HG03135 (cell line): ENCODE results near the gene HMCN2.

Source experiments
- ATAC-seq: cut with Tn5 transposase; IDR thresholded peaks from one replicate; pipeline ENCODE4 v1.9.1; 2021; ENCODE audit warnings: mild to moderate bottlenecking, moderate library complexity; ENCODE audit not compliant: unreplicated experiment

HMCN2 gene

DNA sequence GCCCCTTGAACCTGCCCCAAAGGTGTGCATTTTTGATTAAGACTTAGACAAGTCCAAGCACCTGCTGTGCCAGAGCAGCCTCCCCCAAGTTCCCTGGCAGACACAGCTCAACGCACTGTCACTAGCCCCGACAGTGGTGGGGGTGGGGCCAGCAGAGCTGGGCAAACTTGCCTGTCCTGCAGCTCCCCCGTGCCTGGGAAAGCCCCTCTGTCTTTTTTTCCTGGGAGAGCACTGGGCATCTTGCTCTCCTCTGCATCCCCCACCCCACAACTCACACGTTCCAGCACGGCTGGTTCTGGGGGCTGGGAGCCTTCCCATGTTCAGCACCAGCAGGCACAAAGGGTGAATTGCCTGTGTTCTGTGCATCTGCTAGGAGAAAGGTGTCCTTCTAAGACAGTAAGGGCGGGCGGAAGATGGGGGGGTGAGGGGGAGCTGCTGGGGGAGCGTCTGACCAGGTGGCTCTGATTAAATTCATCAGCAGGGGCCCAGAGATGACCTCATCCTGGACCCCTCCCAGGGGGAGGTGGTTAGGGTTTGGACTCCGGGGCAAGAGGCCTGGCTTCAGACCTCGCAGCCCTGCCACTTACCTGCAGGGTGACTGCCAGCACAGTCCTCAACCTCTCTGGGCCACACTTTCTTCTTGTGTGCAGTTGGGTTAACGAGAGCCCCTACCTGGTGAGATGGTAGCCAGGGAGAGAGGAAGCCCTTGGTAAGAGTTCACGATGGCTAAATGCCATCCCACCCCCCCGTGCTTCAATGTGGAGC, 23.5 kb downstream of the HMCN2 start:
- no peak for ATAC-seq

GRCh38 chr9:130289711-130290241, 24.2 kb downstream of the HMCN2 start:
- no peak for ATAC-seq

- ATAC-seq: no peak
Measured at GRCh38 chr9:130290291-130291181, 25.0 kb downstream of the HMCN2 start.

DNA sequence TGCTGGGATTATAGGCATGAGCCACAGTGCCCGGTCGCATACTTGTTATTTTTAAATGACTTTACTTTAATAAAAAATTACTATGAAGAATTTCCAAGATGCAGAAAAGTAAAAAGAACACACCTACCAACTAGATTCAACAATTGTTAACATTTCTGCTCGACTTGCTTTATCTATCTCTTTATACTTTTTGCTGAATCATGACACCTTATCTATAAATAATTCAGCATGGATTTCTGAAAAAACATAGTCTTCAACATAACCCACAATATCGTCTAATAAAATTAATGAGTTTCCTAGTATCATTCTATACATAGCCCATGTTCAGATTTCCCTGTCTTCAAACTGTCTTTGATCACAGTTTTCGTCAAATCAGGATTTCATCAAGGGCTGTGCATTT, 25.9 kb downstream of the HMCN2 start:
- no peak for ATAC-seq

GRCh38 chr9:130292106-130292505, 26.5 kb downstream of the HMCN2 start:
- ATAC-seq: no peak

DNA sequence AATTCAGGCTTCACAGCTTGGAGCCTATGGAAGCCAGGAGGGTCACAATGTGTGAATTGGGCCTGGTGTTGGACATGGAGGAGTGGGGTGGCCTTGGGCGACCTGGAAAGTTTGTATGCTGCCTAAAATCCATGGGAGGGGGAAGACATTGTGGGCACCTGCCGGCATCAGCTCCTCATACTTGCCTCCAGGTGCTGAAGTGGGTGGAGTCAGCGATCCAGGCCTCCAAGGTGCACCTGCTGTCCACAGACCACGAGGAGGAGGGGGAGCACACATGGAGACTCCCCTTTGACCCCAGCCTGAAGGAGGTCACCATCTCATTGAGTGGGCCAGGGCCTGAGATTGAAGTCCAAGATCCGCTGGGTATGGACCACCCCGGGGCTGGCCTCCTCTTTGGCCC, 29.1 kb downstream of the HMCN2 start:
- ATAC-seq: no peak

- no peak for ATAC-seq
Measured at GRCh38 chr9:130295431-130295830, 29.9 kb downstream of the HMCN2 start.

DNA sequence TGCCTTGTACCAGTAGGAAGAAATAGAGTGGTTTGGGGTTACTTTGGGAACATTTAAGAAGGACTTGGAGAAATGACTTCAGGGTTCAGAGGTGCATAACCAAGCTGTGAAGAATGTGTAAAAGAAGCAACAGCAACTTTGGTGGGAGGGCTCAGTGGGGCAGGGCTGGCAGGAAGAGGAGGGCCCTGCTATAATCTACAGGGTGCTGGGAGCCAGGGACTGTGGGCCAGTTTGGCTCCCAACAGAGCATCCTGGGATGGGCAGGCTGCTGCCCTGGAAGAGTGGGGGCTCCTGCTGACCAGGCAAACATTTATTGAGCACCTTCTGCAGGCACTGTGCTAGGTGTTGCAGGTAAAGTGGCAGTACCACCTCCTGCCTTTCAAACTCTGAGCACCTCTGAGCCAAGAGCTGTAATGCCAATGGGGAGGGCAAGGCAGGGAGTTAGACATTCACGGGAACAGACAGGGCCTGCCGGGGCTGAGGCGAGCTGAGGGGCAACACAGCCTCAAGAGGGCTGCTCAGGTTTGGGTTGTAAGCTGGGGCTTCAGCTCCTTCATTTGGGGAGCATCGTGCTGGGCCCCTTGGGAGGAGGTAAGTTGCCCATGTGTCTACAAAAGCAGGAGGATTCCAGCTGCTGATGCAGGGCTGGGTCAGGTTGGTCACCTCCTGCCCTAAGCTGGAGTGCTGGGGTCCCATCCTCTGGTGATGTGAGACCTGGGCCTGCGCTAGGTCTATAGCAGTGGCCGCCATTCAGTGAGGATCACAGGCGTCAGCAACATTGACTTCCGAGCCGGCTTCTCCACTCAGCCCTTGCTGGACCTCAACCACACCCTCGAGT, 30.6 kb downstream of the HMCN2 start:
- no peak for ATAC-seq

DNA sequence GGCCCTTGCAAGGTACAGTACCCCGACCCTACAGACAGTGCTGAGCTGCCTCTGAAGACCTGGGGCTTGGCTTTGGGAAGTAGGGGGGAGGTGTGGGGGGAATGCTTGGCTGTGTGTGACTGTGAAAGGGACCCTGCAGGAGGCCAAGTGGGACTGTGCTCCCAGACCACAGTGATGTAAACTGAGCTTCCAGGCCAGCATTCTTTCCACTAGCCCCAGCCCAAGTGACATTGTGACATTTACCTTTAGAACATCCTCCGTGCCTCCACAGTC, 31.2 kb downstream of the HMCN2 start:
- ATAC-seq: no peak

DNA sequence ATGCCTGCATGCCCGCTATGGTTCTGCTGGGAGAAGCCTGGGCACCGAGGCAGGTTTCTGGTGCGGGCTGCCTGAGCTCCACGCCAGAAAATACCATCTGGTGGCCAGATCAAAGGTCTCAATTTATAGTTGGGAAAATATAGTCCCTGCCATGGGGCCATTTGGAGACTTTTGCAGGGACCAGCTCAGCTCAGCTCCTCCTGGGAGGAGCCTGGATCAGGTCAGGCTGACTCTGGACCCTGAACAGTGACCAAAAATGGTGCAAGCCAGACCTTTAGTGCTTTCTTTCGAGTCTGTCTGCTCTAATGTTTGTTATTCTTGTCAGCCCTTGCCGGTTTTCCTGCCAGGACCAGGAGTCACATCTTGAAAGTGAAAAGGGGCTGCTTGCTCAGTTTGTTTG, 31.8 kb downstream of the HMCN2 start:
- no peak for ATAC-seq

GRCh38 chr9:130298662-130299279, 33.2 kb downstream of the HMCN2 start:
- ATAC-seq: no peak

GRCh38 chr9:130299785-130300615, 34.4 kb downstream of the HMCN2 start:
- ATAC-seq: no peak

GRCh38 chr9:130300739-130301138, 35.2 kb downstream of the HMCN2 start:
- no peak for ATAC-seq

GRCh38 chr9:130301483-130302286, 36.1 kb downstream of the HMCN2 start:
- no peak for ATAC-seq

GRCh38 chr9:130302785-130303612, 37.4 kb downstream of the HMCN2 start:
- no peak for ATAC-seq

DNA sequence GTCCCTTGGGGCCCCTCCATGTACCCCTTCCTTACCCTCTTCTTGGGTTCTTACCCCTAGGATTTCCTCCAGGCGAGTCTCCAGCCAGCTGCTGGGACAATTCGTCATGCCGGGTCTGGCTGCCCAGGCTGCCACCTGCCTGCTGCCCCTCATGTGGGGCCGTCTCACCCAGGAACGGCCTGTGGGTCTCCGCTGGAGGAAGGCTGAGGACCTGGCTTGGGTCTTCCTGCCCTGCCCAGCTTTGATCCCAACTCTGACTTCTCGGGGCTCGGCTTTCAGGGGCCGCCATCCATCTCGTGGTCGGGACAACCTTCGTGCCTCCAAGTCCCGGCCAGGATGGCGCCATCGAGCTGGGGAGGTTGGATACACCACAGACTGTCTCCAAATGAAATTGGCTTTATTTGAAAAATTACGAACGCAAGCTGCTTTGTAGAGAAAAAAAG, 38.1 kb downstream of the HMCN2 start:
- ATAC-seq: no peak

DNA sequence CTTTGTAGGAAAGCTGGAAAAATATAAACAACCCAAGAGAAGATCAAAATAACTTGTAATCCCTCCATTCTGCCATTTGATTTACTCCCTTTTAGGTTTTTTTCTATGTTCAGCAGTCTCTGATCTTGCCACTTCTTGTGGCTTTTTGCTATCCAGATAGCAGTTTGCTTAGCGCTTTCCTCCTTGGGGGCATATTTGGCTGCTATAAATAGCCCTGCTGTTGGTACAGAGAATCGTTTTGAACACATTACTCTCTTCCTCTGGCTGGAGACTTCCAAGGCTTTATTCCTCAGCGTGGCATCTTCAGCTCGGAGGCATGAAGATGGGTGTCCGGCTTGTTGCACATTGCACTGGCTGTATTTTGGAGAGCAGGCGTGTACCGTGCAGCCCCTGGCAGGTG, 38.6 kb downstream of the HMCN2 start:
- ATAC-seq: no peak

GRCh38 chr9:130304643-130305042, 39.1 kb downstream of the HMCN2 start:
- no peak for ATAC-seq
